Stimulated activated memory B cell treated with anti-CD40 and anti-IgM and Interleukin-4, amounts not matched to agents 10 μg/mL and 1 μg/mL and 100 μg/mL, for 72 hours (primary cell): ENCODE data around the gene GLMP.
A peak's percentile ranks its signal among the peaks of the same experiment; 100 is the strongest.
"Not testable (repeated sequence)": the region's sequence is repeated elsewhere in the genome, so short reads cannot be mapped to it uniquely, and the experiment has no call there.

Experiments
- ATAC-seq: fragments of 150-1000 bp; cut with Tn5 transposase; 2 replicates; pipeline ENCODE4 v1.10.0; 2021
- H3K27ac Mint-ChIP-seq: one replicate; pipeline ENCODE4 v1.8.0; 2022; ENCODE audit warnings: mild to moderate bottlenecking, mixed read lengths
- H3K27me3 Mint-ChIP-seq: one replicate; pipeline ENCODE4 v1.8.0; 2022; ENCODE audit warnings: mixed read lengths
- H3K36me3 Mint-ChIP-seq: one replicate; pipeline ENCODE4 v1.8.0; 2022; ENCODE audit warnings: mixed read lengths
- H3K4me1 Mint-ChIP-seq: one replicate; pipeline ENCODE4 v1.8.0; 2022; ENCODE audit warnings: mixed read lengths
- H3K4me3 Mint-ChIP-seq: one replicate; pipeline ENCODE4 v1.8.0; 2022; ENCODE audit warnings: mild to moderate bottlenecking, moderate library complexity, mixed read lengths
- H3K9me3 Mint-ChIP-seq: one replicate; pipeline ENCODE4 v1.8.0; 2022; ENCODE audit warnings: mixed read lengths

GLMP gene, protein sequence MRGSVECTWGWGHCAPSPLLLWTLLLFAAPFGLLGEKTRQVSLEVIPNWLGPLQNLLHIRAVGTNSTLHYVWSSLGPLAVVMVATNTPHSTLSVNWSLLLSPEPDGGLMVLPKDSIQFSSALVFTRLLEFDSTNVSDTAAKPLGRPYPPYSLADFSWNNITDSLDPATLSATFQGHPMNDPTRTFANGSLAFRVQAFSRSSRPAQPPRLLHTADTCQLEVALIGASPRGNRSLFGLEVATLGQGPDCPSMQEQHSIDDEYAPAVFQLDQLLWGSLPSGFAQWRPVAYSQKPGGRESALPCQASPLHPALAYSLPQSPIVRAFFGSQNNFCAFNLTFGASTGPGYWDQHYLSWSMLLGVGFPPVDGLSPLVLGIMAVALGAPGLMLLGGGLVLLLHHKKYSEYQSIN

DNA sequence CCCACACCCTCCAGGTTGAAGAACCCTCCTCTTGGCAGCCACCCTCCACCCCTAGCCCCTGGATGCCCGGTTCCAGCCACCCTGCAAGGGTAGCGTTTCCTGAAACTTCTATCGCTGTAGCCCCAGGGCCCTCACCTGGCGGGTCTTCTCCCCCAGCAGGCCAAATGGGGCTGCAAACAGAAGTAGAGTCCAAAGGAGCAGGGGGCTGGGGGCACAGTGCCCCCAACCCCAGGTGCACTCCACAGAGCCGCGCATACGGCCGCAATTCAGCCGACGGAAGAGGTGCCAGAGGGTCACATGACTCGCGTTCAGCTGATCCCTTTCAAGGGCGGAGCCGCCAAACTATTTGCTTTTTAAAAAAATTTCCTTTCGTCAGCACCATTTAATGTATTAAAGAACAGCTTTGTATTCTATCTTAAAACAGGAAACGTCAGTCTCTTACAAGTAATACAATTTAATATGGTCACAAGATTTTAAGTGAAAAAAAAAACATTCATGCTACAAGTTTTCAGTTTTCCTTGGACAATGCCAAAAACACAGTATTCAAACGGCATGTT is at the start of gene GLMP:
GLMP (minus strand) TSS at position 289 of the 557 bp plus-strand sequence; CDS start at position 255, 34 bp downstream.
- Mint-ChIP-seq H3K27ac (peak within 1 kb of the TSS; percentile 89), H3K9me3 (no peaks in the 10 kb centered on the region), H3K27me3 (no peaks in the 10 kb centered on the region), H3K36me3 (peaks cover 20% of the 10 kb centered on the region), H3K4me3 (peak within 1 kb of the TSS; percentile 87), H3K4me1 (peaks cover 36% of the 10 kb centered on the region)
- ATAC-seq = peak; percentile 79

DNA sequence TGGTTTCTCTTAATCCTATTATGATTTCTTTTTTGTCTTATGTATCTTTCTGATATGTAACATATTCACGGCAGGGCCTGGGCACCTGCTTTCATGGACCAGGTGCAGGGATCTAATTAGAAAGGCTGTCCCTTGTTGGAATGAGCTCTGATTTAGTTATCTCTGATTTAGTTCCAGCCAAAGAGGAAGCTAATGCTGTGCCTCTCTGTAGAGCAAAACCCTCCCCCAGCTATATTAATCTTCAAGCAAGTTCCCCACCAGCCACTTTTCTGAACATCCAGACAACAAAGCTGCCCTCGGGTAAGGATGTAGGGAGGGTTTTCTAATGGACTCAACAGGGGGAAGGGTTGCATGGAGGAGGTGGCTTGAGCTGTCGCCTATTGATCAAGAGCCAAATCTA is 48.9 kb upstream of the GLMP start:
- Mint-ChIP-seq H3K4me1 (no peaks in the 10 kb centered on the region), H3K27ac (no peak overlapping the region)
- ATAC-seq = no peak

DNA sequence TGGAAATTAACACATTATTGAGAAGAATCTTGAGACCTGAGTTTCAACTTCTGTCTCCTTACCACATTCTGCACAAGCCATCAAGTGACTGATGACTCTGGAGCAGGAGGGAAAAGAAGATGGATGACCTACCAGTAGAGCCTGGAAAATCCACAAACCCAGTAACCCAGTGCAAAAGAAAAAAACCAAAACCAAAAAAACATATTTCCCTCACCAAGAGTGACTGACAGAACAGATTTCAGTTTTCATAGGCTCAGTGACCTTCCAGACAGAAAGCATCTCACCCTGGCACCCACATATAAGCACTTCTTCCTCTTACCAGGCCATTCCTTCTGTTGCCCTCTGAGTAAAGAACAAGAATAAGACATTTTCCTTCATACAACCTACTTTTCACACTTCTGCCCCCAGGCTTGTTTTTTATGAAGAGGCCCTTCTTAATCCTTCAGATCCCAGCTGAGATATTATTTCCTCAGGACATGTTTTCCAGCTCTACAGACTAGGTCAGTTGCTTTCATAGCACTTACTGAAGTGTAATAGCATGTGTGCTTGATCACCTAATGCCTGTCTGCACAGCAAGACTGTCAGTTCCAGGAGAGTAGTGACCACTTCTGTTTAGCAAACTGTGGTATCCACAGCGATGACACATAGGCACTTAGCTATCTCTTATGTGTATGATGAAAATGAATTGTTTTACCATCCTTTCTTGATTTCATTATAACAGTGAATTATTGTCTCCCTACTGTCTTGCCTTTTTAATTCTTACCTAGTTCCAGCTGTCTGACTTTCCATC is 46.9 kb upstream of the GLMP start:
- Mint-ChIP-seq H3K4me1 (peaks cover 3% of the 10 kb centered on the region), H3K36me3 (no peaks in the 10 kb centered on the region), H3K4me3 (no peak overlapping the region)

More for the DNA sequence above, 48.9 kb upstream of the GLMP start:
- Mint-ChIP-seq H3K9me3 (no peaks in the 10 kb centered on the region), H3K4me3 (no peak overlapping the region), H3K27me3 (peaks cover 10% of the 10 kb centered on the region), H3K36me3 (no peaks in the 10 kb centered on the region)

DNA sequence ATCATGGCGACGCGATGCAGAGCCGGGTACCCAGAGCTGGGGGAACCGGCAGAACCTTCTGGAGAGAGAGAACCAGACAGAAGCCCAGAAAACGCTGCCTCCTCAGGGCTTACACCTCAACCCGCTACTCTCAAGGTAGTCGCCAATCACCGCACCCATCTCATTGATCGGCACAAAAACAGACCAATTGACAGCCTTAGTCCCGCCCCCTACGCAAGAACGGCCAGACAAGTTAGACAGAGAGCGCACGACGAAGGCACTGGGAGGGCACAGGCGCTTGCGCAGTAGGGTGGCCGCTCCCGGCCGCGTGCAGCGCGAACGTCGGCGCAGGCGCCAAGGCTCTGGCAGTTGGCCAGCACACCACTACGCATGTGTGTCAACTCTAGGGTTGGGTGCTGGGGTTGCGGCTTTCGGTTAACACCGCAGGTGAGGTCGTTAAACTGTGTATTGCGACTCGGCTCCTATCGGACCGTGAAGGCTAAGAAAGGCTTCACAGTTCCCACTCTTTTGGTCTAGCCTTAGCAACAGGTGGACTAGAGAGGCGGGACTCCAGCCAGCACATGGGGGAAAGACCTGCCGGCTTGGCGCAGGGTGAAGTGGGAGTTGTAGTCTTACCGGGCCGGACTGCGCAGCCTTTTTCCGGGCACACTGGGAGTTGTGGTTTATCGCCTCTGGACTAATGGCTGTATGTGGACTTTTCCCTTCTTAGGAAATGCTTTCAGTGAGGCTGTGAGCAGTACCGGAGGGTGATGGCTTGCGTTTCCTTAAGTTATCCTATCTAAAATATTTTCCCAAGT is 42.9 kb upstream of the GLMP start, which contains the start of the genes CCT3 and TSACC:
CCT3 (minus strand) TSS at position 113 of the 797 bp plus-strand sequence; CDS start at position 5, 108 bp downstream.
TSACC (plus strand) TSS at position 347 of the 797 bp plus-strand sequence. CDS start 1,232 bp downstream, outside the sequence.
- H3K4me1 Mint-ChIP-seq = peaks cover 33% of the 10 kb centered on the region
- peaks cover 17% of the 10 kb centered on the region for H3K36me3 Mint-ChIP-seq
- H3K27ac Mint-ChIP-seq = peak within 1 kb of the TSS; percentile 90
- no peaks in the 10 kb centered on the region for H3K9me3 Mint-ChIP-seq
- peak; percentile 99 for ATAC-seq
- H3K27me3 Mint-ChIP-seq = no peaks in the 10 kb centered on the region
- H3K4me3 Mint-ChIP-seq = peak within 1 kb of the TSS; percentile 93

More for the DNA sequence above, 46.9 kb upstream of the GLMP start:
- H3K27me3 Mint-ChIP-seq = peaks cover 10% of the 10 kb centered on the region
- no peak for ATAC-seq
- no peak overlapping the region for H3K27ac Mint-ChIP-seq
- H3K9me3 Mint-ChIP-seq = no peaks in the 10 kb centered on the region

DNA sequence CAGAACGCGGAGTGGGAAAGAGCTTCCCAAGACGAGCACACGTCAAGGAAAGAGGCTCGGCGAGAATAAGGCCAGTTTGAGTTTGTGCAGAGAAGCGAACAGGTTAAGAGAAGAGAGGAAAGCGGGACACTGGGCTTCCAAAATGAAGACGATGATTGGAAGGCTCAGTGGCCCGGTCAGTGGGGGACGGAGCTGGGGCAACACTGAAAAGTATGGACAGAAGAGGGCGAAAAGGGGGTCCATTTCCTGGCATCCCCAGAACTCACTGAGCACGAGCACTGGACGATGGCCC is 42.4 kb upstream of the GLMP start:
- Mint-ChIP-seq H3K36me3 (peaks cover 18% of the 10 kb centered on the region), H3K4me1 (peaks cover 33% of the 10 kb centered on the region), H3K27me3 (no peaks in the 10 kb centered on the region), H3K9me3 (no peaks in the 10 kb centered on the region), H3K27ac (peak overlapping the region; percentile 90), H3K4me3 (peak overlapping the region; percentile 93)
- no peak for ATAC-seq

DNA sequence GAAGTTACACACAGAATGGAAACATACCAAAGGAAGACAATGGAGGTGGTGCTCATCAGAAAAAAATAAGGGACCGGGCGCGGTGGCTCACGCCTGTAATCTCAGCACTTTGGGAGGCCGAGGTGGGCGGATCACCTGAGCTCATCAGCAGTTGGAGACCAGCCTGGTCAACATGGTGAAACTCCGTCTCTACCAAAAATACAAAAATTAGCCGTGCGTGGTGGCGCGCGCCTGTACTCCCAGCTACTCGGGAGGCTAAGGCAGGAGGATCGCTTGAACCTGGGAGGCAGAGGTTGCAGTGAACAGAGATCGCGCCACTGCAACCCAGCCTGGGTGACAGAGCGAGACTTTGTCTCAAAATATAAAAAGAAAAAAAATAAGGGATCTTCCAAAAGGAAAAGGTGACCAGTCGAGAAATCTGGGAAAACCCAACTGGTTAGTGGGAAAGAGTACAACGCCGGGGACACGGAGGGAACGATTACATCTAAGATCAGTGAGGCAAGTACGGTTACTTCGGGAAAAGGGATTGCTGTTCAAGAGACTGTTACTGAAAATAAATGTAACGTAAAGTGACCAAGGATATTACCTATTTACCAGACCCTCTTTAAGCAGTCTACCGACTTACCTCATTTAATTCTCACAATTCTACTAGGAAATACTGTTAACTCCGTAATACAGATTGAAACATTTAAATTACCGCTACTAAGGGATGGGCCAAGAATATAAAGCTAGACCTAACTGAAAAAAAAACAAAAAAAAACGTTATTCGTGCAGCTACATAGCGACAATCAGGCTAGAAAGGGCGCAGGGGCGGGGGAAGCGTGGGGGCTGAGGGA is 41.8 kb upstream of the GLMP start:
- H3K4me1 Mint-ChIP-seq = peaks cover 33% of the 10 kb centered on the region
- ATAC-seq = no peak

DNA sequence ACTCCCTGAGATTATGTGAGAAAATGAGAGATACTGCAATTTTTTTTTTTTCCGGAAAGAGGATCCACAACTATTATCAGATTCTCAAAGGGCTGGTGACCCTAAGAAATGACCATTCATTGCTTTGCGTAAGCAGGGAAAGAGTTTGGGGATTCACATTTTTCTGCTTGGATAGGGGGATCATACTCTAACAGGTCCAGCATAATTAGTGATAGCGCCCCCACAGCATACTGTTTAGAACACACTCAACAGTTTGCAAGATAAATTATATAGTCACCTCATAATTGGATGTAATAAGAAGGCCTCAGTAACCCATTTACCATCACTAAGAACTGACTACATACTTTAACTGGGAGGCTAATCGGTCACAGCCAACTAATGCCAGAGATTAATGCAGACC is 40.8 kb upstream of the GLMP start:
- peaks cover 26% of the 10 kb centered on the region for H3K36me3 Mint-ChIP-seq
- peaks cover 33% of the 10 kb centered on the region for H3K4me1 Mint-ChIP-seq
- no peak for ATAC-seq
- H3K27me3 Mint-ChIP-seq = no peaks in the 10 kb centered on the region
- no peak overlapping the region for H3K27ac Mint-ChIP-seq
- no peaks in the 10 kb centered on the region for H3K9me3 Mint-ChIP-seq
- peak overlapping the region; percentile 93 for H3K4me3 Mint-ChIP-seq

More for the DNA sequence above, 41.8 kb upstream of the GLMP start:
- no peaks in the 10 kb centered on the region for H3K9me3 Mint-ChIP-seq
- H3K4me3 Mint-ChIP-seq = peak overlapping the region; percentile 93
- no peaks in the 10 kb centered on the region for H3K27me3 Mint-ChIP-seq
- peak overlapping the region; percentile 90 for H3K27ac Mint-ChIP-seq
- H3K36me3 Mint-ChIP-seq = peaks cover 18% of the 10 kb centered on the region

DNA sequence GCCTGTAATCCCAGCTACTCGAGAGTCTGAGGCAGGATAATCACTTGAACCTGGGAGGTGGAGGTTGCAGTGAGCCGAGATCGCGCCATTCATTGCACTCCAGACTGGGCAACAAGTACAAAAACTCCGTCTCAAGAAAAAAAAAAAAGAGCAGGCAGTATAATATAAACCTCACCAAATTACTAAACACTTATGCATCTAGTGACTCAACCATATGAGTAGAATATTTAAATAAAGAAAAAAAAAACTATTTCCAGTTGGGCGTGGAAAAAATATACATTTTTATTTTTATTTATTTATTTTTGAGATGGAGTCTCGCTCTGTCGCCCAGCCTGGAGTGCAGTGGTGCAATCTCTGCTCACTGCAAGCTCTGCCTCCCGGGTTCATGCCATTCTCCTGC is 27.7 kb upstream of the GLMP start:
- peaks cover 36% of the 10 kb centered on the region for H3K36me3 Mint-ChIP-seq
- H3K4me3 Mint-ChIP-seq, H3K27ac Mint-ChIP-seq, H3K27me3 Mint-ChIP-seq, ATAC-seq, H3K4me1 Mint-ChIP-seq, H3K9me3 Mint-ChIP-seq: not testable (repeated sequence)

DNA sequence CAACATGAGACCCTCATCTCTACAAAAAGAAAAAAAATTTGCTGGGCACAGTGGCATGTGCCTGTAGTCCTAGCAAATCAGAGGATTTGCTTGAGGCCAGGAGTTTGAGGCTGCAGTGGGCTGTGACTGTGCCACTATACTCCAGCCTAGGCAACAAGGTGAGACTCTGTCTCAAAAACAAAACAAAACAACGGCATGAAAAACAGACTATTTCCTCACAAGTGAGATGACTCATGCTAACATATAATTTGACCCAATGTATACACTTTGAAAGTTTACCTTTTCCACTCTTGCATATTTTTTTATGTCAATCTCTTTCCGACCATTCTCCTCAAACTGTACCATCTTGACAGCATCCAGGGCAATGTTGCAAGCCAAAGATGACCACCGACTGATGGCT is 25.1 kb upstream of the GLMP start:
- no peaks in the 10 kb centered on the region for H3K27me3 Mint-ChIP-seq
- H3K9me3 Mint-ChIP-seq = no peaks in the 10 kb centered on the region
- no peak overlapping the region for H3K27ac Mint-ChIP-seq
- H3K4me3 Mint-ChIP-seq = no peak overlapping the region
- H3K36me3 Mint-ChIP-seq = peaks cover 47% of the 10 kb centered on the region
- no peak for ATAC-seq
- H3K4me1 Mint-ChIP-seq = no peaks in the 10 kb centered on the region

DNA sequence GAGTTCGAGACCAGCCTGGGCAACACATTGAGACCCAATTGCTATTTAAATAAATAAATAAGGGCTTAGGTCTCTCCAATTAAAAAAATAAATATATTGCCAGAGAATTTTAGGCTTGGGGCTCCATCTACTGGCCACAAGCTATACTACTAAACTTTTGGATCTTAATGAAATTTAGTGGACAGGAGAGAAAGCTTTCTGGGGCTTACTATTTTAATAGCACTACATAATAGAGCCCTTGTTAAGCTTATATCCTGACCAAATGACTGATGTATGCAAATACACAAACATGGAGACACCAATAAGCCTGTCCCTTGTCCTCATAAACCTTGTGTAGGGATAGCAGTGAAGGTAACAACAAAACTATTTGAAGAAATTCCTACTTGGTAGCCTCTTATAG is 24.2 kb upstream of the GLMP start:
- no peak overlapping the region for H3K27ac Mint-ChIP-seq
- no peaks in the 10 kb centered on the region for H3K27me3 Mint-ChIP-seq
- no peak for ATAC-seq
- H3K9me3 Mint-ChIP-seq = no peaks in the 10 kb centered on the region
- no peaks in the 10 kb centered on the region for H3K4me1 Mint-ChIP-seq
- H3K36me3 Mint-ChIP-seq = peaks cover 47% of the 10 kb centered on the region
- no peak overlapping the region for H3K4me3 Mint-ChIP-seq

DNA sequence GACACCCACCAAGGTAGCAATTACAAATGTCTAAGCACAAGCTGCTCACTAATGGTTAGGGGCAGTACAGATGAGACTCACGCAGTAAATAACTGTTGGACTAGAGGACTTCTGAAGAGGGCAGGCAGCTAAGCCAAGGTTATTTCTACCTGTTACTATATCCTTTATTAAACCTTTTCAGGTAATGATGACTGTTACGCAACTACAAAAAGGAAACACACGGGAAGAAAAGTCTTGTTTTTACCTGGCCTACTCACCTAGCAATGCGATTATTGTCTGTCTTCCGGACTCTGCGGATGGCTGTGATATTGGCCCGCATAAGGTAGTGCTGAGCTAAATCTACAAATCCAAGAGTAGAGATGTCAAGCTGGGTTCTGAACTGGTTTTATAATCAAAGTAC is 21.4 kb upstream of the GLMP start:
- no peaks in the 10 kb centered on the region for H3K27me3 Mint-ChIP-seq
- no peak overlapping the region for H3K4me3 Mint-ChIP-seq
- H3K27ac Mint-ChIP-seq = no peak overlapping the region
- ATAC-seq = no peak
- peaks cover 67% of the 10 kb centered on the region for H3K36me3 Mint-ChIP-seq
- no peaks in the 10 kb centered on the region for H3K9me3 Mint-ChIP-seq
- H3K4me1 Mint-ChIP-seq = no peaks in the 10 kb centered on the region

DNA sequence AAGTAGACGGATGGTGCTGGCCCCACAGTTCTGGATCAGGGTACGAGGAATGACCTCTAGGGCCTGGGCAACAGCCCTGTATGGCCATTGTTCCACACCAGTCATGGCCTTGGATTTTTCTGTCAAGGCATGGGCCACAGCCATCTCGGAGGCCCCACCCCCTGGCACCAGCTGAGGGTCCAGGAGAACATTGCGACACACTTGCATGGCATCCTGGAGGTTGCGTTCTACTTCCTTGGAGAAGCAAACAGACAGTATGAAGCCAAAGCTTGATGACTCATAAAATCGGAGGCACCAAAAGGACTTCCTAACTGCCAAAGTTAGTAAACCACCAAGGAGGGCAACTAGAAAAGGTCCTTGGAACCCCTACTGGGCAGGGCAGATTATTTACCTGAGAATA is 15.5 kb upstream of the GLMP start:
- Mint-ChIP-seq H3K27ac (no peak overlapping the region), H3K9me3 (no peaks in the 10 kb centered on the region), H3K4me3 (no peak overlapping the region), H3K36me3 (peaks cover 66% of the 10 kb centered on the region), H3K27me3 (no peaks in the 10 kb centered on the region), H3K4me1 (no peaks in the 10 kb centered on the region)
- ATAC-seq = no peak

DNA sequence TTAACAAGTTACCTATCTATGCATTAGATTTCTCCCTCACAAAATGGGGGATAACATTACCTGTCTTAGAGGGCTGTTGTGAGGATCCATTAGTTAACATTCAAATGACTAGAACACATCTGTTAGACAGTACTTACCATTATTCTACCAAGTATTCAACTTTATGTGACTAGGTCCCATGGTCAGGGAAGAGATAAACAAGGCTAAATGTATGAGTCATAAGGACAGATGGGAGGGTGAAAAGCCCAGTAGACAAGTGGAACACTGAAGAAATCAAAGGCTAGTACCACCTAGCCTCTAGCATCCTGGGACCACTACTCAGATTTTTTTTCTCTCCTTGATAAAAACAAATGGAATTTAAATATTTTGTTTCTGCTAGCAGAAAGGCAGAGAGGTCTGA is 12.6 kb upstream of the GLMP start:
- Mint-ChIP-seq H3K27me3 (no peaks in the 10 kb centered on the region), H3K4me1 (no peaks in the 10 kb centered on the region), H3K9me3 (no peaks in the 10 kb centered on the region), H3K4me3 (no peak overlapping the region), H3K27ac (no peak overlapping the region), H3K36me3 (peaks cover 50% of the 10 kb centered on the region)
- no peak for ATAC-seq

DNA sequence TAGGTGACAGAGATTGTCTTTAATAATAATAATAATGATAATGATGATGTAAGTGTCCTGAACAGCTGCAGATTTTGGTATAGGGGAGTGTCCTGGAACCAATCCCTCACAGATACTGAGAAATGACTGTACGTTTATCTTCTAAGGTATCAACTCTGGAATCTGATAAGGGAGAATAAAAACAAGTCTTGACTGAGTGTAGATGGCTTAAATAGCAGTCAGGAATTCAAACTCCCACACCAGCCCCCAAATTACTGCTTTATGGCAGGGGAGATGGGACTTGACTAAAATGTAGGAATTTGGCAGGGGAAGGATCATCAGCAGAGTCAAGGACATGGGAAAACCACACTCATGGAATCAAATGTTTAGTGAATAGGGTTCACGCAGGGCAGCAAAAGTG is 9.7 kb upstream of the GLMP start:
- Mint-ChIP-seq H3K4me3 (no peak overlapping the region), H3K4me1 (no peaks in the 10 kb centered on the region)

More for the DNA sequence above, 9.7 kb upstream of the GLMP start:
- ATAC-seq = no peak
- Mint-ChIP-seq H3K36me3 (peaks cover 31% of the 10 kb centered on the region), H3K27ac (no peak overlapping the region), H3K9me3 (no peaks in the 10 kb centered on the region), H3K27me3 (no peaks in the 10 kb centered on the region)
